ENCODE data around the gene MRGPRX1. TPM values are rescaled to one million over a fixed set of nuclear protein-coding genes. Genes with fewer than 3 reads are reported as not detected.

Gene MRGPRX1
- total RNA-seq = not detected in 2 replicates
- long read RNA-seq = 0 reads

GRCh38 chr11:18939314-18939713 lies at the start of gene MRGPRX1:
Gene MRGPRX1, minus strand, starts transcription at chr11:18939414. Its CDS starts 4,630 bp downstream, at chr11:18934784.
- Mint-ChIP-seq H3K27ac (ENCODE audit: unreplicated experiment) (no peak within 1 kb of the TSS), H3K36me3 (ENCODE audit: low read depth) (no peaks in the 10 kb centered on the region), H3K4me1 (no peaks in the 10 kb centered on the region), H3K9me3 (no peaks in the 10 kb centered on the region), H3K27me3 (ENCODE audit: low read depth) (peaks cover 30% of the 10 kb centered on the region), H3K4me3 (no peak within 1 kb of the TSS)
- TF ChIP-seq, protein P1, sequence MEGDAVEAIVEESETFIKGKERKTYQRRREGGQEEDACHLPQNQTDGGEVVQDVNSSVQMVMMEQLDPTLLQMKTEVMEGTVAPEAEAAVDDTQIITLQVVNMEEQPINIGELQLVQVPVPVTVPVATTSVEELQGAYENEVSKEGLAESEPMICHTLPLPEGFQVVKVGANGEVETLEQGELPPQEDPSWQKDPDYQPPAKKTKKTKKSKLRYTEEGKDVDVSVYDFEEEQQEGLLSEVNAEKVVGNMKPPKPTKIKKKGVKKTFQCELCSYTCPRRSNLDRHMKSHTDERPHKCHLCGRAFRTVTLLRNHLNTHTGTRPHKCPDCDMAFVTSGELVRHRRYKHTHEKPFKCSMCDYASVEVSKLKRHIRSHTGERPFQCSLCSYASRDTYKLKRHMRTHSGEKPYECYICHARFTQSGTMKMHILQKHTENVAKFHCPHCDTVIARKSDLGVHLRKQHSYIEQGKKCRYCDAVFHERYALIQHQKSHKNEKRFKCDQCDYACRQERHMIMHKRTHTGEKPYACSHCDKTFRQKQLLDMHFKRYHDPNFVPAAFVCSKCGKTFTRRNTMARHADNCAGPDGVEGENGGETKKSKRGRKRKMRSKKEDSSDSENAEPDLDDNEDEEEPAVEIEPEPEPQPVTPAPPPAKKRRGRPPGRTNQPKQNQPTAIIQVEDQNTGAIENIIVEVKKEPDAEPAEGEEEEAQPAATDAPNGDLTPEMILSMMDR (conservative IDR thresholded peaks at IDR 0.05) = no peak
- no peak for DNase-seq (ENCODE audit: low read depth, low spot score)

- peaks cover 69% of the 10 kb centered on the region for H3K27me3 Mint-ChIP-seq (ENCODE audit: low read depth)
- H3K4me1 Mint-ChIP-seq = no peaks in the 10 kb centered on the region
- no peaks in the 10 kb centered on the region for H3K36me3 Mint-ChIP-seq (ENCODE audit: low read depth)
- no peak for DNase-seq (ENCODE audit: low read depth, low spot score)
- TF ChIP-seq, protein P1 (conservative IDR thresholded peaks at IDR 0.05) = no peak
- no peak overlapping the region for H3K27ac Mint-ChIP-seq (ENCODE audit: unreplicated experiment)
- no peaks in the 10 kb centered on the region for H3K9me3 Mint-ChIP-seq
- no peak overlapping the region for H3K4me3 Mint-ChIP-seq
Observed at GRCh38 chr11:18987454-18988231, 48.4 kb upstream of the MRGPRX1 start.

DNA sequence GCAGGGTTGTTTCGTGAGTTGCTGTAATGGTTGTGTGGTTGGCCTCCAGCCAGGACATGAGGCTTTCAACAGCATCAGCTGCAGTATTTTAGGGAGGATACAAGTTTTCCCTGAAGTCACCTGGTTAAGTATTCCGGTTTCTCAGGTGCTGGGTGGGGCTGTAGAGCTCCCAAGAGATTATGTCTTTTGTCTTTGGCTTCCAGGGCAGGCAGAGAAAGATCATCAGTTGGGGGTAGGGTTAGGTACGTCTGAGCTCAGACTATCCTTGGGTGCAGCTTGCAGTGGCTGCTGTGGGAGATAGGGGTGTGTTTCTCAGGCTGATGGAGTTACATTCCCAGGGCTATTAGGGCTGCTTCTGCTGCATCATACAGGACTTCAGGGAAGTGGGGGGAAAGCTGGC lies 47.5 kb upstream of the MRGPRX1 start:
- no peak overlapping the region for H3K4me3 Mint-ChIP-seq
- no peaks in the 10 kb centered on the region for H3K4me1 Mint-ChIP-seq
- H3K9me3 Mint-ChIP-seq = no peaks in the 10 kb centered on the region
- no peaks in the 10 kb centered on the region for H3K36me3 Mint-ChIP-seq (ENCODE audit: low read depth)
- H3K27me3 Mint-ChIP-seq (ENCODE audit: low read depth) = peaks cover 69% of the 10 kb centered on the region
- DNase-seq (ENCODE audit: low read depth, low spot score) = no peak
- TF ChIP-seq, protein P1 (conservative IDR thresholded peaks at IDR 0.05) = no peak
- no peak overlapping the region for H3K27ac Mint-ChIP-seq (ENCODE audit: unreplicated experiment)

GRCh38 chr11:18981897-18982296 lies 42.7 kb upstream of the MRGPRX1 start:
- Mint-ChIP-seq H3K36me3 (ENCODE audit: low read depth) (no peaks in the 10 kb centered on the region), H3K27me3 (ENCODE audit: low read depth) (peaks cover 65% of the 10 kb centered on the region), H3K4me3 (no peak overlapping the region), H3K9me3 (no peaks in the 10 kb centered on the region), H3K27ac (ENCODE audit: unreplicated experiment) (no peak overlapping the region), H3K4me1 (no peaks in the 10 kb centered on the region)
- DNase-seq (ENCODE audit: low read depth, low spot score) = no peak
- TF ChIP-seq, protein P1 (conservative IDR thresholded peaks at IDR 0.05) = no peak

DNA sequence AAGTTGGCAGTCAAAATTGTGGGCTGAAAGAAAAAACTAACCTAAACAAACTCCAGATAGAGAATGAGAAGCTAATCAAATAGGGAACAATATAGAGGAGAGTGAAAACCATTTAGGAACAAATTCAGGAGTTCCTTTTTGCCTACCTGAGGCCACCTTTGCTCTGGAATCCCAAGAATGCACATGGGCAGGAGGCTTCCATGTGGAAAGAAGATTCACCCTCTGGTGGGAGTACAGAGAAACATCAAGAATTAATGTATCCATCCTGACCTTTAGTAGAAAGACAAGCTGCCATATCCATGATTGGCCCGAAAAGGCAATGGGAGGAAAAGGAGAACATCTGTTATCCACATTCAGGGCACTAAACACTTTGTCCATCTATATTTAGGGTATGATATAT lies 35.0 kb upstream of the MRGPRX1 start:
- no peaks in the 10 kb centered on the region for H3K9me3 Mint-ChIP-seq
- DNase-seq (ENCODE audit: low read depth, low spot score) = no peak
- no peaks in the 10 kb centered on the region for H3K4me1 Mint-ChIP-seq
- H3K27ac Mint-ChIP-seq (ENCODE audit: unreplicated experiment) = no peak overlapping the region
- H3K36me3 Mint-ChIP-seq (ENCODE audit: low read depth) = no peaks in the 10 kb centered on the region
- TF ChIP-seq, protein P1 (conservative IDR thresholded peaks at IDR 0.05) = no peak
- H3K27me3 Mint-ChIP-seq (ENCODE audit: low read depth) = peaks cover 37% of the 10 kb centered on the region
- no peak overlapping the region for H3K4me3 Mint-ChIP-seq
